Medulla oblongata (tissue), 1 donor: ENCODE data around the gene NPAS3.

ENCODE experiments used
- DNase-seq: peaks from one replicate; pipeline ENCODE4 v3.0.0-alpha.2; 2015; ENCODE audit errors: extremely low spot score

NPAS3 gene

DNA sequence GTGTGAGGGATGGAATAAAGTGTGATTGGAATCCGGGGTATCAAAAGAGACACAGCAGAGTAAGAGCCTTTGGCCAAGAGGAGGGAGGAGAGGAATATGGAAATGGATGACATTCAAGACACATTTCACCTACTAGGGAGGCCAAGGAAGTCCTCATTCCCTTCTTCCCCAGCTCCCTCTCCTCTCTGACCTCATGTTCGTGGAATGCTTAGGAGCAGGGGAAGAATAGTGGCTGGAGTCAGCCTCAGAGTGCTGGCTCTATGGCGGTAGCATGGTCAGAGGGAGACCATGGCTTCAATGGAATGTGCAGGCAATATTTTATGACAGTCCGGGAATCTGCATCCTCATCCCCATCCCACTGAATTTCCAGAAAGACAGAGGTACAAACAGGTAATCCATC, 815.6 kb downstream of the NPAS3 start:
- no peak for DNase-seq

DNA sequence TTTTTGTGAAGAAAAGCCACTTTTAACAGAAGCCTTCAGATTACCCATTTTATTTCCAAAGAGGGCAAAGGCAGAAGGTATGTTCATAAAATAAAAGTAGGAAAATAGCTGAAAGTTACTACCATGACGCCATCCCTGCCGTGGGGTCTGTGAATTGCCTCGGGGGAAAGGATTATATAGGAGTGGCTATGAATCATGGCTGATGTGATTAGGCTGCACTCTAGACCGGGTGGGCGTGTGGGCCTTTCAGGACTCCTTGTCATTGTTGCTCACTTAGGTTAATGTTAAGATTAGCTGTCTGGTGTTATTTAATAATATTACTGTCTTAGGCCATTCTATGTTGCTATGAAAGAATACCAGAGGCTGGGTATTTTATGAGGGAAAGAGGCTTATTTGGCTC, 816.7 kb downstream of the NPAS3 start:
- DNase-seq, result no peak

DNA sequence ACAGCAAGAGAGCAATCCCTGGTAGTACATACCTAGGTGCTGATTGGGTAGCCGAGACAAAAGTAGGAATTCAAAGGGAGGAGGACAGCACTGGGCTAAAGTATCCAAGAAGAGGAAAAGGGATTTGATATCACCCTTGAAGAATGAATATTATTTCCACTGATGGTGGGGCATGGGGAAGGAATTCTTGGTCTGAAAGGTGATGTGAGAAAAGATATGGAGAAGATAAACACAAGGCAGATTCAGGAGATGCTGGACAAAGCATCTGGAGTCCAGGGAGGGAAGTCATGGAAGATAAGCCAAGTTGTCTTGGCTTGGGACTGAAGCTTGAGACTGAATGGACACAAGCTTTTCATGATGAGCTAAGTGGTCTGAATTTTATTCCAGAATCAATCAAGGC, 818.2 kb downstream of the NPAS3 start:
- no peak for DNase-seq

DNA sequence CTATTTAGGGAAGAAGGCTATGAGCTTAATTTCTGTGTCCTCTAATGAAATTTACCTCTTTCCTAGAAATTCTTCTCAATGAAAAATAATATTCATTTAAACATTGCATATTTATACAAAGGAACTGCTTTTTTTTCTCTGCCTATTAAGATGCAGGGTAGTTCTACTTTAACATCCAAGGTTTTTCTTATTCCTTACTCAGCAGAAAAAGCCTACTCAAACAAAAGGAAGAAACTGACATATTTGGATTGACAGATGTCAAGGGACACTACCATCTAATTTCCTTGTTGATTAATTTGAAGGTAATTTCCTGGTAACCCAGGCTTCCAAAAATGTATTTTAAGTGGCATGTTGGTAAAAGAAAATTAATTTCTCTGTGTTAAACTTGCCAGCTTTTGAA, 819.9 kb downstream of the NPAS3 start:
- DNase-seq, result no peak

DNA sequence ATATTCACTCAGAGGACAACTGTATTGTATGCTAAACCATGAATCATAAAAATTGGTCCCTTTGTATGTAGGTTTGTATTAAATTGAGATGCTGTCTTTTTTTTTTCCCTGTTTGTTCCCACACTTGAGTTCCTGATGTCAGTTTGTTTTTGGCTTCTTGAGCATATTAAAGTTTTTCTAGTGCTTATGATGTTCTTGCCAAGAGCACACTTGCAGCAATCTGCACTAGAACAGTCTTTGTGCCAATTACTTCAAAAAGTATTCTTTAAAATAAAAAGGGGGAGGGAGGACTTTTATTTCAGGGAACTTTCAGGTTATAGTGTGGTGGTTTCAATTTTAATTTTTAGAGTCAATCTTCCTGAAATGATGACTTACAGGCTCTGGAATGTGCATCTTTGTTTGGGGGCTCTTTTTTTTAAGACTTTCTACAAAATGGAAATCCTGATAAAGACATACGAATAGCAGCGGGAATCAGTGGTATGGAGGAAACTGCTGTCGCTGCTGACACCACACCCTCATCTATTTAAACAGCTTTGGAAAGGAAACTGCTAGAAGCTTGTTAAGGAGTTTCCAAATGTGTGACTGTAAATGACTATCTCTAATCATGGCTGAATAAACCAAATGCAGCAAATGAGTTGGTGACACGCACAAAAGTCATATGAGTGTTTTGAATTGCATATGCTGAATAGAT, 823.6 kb downstream of the NPAS3 start:
- DNase-seq, result no peak

DNA sequence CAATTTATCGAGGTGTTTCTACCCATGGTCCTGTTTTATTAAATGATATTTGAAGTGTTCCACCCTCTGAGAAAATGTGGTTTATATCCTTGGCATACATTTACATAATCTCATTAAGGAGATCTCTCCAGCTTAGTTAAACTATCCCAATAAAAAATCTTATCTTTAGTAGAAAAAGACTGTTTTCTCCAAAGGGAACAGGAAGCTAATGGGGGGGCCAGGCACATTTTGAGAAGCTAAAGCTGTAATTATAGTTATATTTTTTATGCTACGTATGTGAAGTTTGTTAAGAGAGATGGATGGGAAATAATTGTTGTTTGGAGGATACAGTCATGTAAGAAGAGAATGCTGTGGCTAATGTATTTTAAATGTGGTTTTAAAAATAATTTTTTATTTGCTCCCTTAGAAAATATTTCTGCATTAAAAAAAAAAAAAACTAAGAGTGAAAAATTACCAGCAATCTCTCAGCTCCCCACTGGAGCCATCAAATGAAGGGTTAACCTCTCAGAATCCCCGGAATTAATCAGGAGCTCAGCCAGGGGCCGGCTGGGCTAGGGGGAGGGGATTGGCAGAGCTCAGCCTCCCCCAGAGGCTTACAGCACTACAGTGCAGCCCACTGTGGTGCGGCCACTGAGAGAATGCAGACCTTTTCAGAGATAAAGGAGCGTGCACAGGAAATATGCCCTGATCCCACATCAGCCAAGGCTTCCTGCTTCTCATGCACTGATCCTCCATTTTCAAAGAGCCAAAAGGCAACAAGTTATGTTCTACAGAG, 826.4 kb downstream of the NPAS3 start:
- DNase-seq, result no peak

DNA sequence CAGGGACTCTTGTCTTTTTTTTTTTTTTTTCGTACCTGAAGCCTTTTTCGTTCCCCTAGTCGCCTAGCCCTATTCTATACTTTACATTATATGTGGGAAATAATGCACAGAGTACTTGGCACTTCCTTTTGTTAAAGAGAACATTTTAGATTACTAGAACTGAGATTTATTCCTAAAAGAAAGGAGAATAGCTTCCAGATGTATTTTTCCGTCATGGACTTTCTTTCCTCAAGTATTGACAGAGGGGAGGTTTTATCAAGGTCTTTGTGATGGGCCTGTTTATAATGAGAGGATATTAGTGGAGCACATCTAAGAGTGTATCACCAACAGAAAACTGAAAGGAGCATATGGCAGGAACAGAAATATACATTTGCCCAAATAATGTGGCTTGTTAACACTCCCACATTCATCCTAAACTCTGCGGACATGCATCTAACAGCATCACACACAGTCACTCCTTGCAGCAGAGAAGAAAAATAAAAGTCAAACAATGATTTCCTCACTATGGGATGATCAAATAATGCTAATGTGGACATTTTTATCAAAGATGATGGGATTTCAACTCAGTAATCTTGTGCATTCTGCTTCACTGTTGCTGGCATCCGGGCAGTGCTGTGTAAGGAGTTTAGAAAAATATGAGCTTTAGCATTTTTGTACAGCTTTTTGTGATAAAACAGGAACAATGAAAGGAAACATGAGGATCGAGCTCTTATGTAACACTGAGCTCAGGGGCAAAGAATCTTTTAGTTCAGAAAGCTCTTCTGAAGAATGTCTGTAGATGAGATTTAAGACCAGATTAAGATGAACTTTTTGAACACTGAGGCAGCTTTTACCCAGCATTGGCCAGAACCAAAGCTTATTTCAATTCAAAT, 829.1 kb downstream of the NPAS3 start:
- DNase-seq, result no peak

DNA sequence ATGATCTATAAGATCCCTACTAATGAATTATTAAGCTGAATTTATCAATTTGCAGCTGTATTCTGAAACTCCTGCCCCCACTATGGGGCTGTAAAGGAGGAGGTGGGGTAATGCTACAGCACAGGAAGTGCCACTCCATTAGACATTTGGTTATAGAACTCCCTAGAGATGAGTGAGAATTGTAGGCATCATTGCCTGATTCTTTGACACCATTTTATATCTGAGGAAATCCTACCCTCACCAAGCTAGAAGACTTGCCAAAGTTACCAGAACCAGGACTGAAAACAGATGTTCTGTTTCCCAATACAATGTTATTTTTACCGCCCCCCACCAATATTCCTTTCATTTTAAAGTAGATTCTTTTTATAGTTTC, 829.8 kb downstream of the NPAS3 start:
- no peak for DNase-seq

DNA sequence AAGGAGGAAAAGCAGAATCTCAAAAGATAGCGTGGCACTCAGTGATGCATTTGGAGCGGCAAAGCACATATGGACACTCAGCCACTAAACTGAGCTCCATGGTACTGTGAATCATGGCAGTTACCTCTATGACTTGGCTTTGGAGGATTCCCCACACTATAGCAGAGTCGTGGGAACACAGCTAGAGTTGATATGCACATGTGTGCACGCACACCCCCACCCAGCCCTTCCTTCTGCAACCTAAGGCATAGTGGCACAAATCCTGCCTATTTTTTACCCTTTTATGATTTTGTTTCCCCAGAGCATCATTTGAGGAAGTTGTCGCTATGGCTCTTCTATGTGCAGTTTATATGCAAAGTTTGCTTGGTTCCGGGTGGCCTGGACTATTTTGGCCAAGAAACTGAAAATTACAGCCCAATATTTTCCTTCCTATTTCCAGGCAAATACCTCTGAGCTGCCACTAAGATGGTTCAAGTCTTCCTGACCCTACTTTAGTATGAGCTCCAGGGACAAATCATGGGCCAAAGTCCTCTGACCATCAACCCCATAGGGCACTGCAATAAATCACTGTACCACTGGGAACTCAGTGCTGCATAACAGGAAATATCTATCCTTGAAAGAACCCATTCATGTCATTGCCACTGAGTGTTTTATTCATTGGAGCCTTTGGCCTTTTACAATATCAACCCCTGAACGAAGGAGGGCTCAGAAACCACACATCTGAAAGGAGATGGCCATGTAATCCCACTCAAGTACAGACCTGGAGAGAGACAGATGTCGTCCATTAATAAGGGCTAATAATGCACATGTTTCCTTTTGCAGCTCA, 834.7 kb downstream of the NPAS3 start:
- DNase-seq, result no peak

DNA sequence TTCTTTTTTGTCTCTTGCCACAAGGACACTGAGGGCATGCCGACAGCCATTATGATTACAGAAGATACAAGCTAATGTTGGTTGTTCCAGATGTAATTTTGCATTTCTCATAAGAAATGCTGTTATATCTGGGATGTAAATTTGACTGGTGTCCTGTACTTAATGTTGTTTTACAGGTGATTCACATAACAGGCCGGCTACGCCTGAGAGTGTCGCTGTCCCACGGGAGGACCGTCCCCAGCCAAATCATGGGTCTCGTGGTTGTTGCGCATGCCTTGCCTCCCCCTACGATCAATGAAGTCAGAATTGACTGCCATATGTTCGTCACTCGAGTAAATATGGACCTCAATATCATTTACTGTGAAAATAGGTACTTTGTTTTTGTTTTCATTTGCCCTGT, 835.5 kb downstream of the NPAS3 start:
- DNase-seq, result no peak

DNA sequence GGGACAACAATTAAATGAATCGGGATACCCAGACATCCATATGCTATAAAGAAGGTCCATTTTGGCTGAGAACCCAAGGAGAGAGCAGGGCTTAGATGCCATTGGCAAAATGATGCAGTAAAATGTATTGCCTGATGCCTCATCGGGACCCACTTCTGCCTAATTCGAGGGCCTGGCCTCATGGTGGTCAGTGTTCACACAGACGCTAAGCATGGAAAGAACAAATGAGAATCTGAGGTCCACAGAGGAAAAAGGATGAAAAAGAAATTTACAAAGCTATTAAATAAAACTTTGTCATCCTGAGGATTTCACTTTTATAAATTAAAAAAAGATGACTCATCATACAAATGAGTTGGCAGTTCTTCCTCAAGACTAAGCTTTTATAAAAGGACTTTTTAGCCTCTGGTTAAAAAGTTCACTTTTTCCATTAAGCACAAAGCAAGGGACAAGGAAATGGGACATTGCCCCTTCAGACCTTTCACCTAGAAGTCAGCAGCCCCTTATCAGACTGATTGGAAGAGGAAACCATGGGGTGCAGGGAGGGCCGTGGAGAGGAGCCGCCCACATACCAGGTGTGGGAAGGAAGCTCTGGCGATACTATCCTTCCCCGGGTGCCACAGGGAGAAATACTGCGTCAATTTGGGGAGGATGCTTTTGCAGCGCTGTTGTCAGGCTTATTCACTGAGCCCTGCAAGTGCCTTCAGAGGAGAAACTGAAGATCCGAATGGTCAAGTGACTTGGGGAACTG, 836.2 kb downstream of the NPAS3 start:
- DNase-seq, result no peak

DNA sequence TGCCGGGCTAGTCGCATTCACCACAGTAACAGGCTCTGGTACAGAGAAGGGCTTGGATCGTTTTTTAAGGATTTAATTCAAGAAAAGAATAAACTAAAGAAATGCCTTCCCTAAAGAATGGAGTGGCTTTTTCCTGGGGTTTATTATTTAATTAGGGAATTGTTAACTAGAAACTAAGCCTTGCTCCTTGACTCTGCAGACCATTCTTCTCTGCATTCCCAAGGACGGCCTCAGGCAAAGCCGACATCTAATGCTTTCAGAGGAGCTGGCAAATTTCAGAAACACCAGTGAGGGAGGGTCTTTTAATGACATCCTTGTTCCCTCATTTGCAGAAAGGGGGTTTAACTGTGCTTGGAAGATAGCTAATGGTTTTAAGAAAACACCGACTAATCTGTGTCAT, 838.2 kb downstream of the NPAS3 start:
- no peak for DNase-seq

DNA sequence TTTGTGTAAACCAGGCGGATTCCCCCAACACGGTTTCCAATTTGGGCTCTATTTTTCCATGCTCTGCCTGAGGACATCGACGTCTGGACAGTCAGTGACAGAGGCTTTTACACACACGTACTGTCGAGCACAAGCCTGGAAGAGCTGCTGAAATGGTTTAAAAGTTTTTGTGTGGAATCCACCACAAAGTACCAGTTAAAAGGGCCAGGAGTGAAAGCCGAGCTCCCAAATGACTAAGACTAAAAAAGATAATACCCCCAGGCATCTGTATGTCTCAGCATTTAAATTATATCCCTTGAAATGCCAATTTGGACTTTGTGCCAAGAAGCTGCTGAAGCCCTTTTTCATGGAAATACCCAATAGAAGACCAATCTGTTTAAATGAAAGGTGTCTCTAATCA, 839.0 kb downstream of the NPAS3 start:
- no peak for DNase-seq

DNA sequence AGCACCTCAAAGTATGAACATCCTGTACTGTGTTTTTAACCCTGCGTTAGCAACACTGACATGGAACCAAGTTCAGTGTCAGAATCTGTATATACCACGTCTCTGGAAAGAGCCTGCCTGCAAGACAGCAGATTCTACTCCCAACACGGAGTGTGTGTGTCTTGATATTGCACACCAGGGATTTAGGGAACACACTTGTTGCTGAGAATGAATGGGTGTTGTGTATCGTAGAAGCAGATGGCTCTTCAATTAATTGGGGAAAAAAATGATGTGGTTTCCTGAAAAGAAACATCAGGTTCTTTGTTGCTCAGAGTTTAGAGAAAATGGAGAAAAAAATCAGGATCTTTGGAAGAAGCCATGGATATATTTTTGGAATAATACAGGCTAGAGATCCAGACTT, 841.4 kb downstream of the NPAS3 start:
- DNase-seq, result no peak

DNA sequence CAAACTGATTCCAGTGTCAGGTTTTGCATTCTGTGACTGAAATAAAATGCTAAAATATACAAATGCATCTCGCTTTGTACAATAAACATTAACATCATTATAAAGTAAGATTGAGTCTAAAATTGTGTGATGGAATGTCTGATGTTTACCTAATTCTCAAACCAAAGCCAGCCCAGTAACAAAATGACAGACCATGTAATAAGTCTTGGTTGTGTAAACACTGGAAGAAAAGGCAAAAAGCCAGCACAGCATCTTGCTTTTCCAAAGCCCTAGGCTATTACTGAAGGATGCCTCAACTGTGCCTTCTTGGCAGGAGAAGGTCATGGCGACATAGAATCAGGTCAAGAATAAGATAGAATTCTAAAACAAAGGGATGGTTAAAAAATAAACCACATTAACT, 842.6 kb downstream of the NPAS3 start:
- no peak for DNase-seq

DNA sequence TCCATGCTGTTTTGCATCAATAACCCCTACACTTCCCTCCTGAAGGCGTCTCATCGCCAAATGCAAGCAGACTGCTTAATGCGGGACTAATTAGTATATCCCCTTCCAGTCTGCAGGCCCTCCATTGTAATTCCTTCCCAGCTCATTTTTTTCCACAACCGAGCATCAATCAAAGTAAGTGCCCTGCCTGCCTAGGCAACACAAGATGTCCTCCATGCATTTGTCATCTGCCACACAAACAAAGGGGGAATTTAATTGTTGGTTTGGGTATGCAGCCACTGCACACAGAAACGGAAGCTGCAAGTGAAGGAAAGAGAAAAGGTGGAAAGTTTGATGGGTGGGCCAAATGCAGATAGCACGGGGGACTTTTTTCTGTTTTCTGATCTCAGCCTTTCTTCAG, 844.2 kb downstream of the NPAS3 start:
- no peak for DNase-seq

DNA sequence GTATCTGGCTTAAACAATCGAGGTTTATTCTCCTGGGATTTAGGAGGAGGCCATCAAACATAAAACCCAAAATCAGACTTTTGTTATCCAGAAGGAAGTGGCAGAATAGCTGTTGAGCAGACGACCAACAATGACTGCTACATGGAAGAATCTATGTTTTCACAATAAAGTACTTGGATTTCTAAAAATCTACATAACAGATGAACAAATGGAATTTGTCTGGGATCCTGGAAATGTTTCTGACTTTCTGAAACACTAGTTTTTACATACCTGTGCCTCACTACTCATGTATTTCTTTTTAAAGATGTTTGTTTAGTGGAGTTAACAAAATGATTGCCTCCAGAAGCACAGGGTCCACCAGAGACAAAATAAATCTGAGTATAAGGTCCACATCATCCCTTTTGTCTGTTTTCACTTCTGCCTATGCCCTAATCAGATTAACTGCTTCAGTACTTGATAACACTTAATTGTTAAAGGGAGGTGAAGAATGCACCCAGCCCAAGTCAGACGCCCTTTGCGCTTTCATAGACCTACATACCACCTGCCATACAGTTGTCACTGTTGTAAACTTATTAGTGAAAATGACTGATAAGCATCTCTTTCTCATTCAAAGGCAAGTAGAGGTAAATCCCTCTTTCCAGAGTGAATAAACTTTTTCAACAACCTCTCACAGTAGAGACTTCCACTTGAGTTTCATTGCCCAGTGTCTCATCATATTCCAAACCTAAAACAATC, 847.6 kb downstream of the NPAS3 start:
- DNase-seq, result no peak

DNA sequence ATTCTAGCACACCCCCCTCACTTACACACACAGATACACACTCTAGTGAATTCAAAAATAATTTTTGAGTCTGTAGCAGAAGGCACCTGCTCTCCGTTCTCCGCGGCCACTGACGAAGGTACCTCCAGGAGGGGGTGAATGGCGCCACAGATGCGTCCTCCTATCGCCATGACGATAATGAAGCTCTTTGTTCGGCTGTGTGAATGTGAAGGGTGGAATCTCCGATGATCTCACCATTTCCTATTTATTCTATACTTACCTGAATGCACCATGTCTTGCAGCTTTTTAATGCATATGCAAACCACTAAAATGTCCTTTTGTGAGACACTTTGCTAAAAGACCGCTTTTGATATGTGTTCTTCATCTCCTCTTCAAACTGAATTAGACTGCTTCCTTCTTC, 849.5 kb downstream of the NPAS3 start:
- DNase-seq, result peak; percentile 33

DNA sequence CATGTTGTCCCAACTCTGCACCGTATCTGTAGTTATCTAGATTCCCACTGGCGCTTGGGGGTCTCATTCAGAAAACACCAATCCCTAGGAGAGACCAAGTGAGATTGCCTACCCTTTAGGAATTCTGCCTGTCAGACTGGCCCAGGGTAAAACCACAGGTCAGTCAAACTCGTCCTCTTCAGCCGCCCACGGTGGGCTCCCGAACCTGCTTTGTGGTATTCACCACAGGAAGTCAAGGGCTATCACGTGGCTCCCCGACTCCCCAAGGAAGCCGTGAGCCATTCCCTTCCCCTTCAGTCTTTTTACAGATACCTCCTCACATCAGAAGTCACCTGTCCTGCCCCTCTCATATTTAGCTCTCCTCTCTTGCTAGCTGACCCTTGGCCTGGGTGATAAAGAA, 852.3 kb downstream of the NPAS3 start:
- no peak for DNase-seq

DNA sequence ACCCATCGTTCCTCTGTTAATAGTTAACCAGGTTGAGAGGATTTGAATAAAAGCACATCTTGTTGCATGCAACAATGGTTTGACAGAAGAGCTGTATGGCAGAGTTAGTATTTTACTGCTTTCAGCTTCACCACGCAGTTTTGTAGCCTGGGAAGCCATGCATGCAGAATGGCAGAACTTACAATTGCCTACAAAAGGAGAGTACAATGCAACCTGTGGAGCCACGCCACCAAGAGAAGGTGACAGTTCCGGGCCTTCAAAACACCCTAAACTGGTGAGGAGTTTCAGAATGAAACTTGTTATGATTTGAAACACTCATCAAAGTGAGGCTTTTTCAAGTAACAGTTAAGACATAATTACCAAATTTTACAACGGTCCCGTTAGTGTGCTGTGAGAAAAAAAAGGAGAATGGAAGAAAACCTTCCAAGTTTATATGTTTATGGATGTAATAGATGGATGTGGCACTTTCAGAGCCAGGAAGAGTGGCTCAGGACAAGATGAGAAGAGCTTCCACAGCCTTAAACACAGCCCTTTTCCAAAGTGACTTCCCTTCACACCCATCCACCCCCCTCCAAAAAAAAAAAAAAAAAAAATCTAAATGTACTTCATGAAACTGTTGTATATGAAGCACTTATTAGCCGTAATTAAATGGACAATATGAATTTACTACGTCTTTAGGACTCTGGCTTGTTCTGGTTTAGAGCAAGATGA, 853.5 kb downstream of the NPAS3 start:
- DNase-seq, result no peak
